GM12878 (cell line): ENCODE results near the gene ZNF41. TPM values are rescaled to one million over a fixed set of nuclear protein-coding genes. Genes with fewer than 3 reads are reported as not detected.

Source experiments
- ATAC-seq: fragments of 200-7000 bp; cut with Tn5 transposase; 3 replicates; pipeline ENCODE4 v1.9.1; 2020; ENCODE audit warnings: mild to moderate bottlenecking, moderate library complexity
- BruUV-seq: library from RNA; stranded (reverse); fragments of 400-500 nt; replicated peaks from 2 replicates; lab custom pipeline; 2021; lab: Mats Ljungman, UMichigan
- CTCF ChIA-PET: fragments of 300-600 bp; sonication (Branson Sonifier 250); formaldehyde crosslinking; extraction: SDS; loops from one replicate; lab custom pipeline; 2021; ENCODE audit warnings: inconsistent platforms; lab: Yijun Ruan, JAX
- POLR2A ChIA-PET: fragments of 350-600 bp; formaldehyde crosslinking; extraction: SDS; loops from one replicate; lab custom pipeline; 2021; ENCODE audit warnings: inconsistent platforms; lab: Charles Lee
- RAD21 ChIA-PET: fragments of 300-600 bp; sonication (Branson Sonifier 250); formaldehyde crosslinking; loops from one replicate; lab custom pipeline; 2023; ENCODE audit warnings: antibody characterized with exemption; ENCODE audit not compliant: unreplicated experiment; lab: Charles Lee
- SMC1A ChIA-PET: fragments of 300-600 bp; sonication (Branson Sonifier 250); formaldehyde crosslinking; loops from one replicate; lab custom pipeline; 2023; ENCODE audit not compliant: unreplicated experiment, uncharacterized antibody; lab: Charles Lee
- DNase-seq: peaks from one replicate; pipeline ENCODE4 v3.0.0-alpha.2; 2011; ENCODE audit warnings: low read depth, low spot score
- FAIRE-seq: peaks from 3 replicates; lab custom pipeline; 2011; peaks lifted over from hg19 to GRCh38; lab: Jason Lieb, UNC
- H2AFZ ChIP-seq: 2 replicates; pipeline ENCODE4 v1.6.0; 2011; ENCODE audit warnings: low read depth, low read length, control low read depth; ENCODE audit not compliant: control insufficient read depth
- H3K27ac ChIP-seq: 2 replicates; pipeline ENCODE4 v1.5.1; 2011; ENCODE audit warnings: control low read depth; ENCODE audit not compliant: control insufficient read depth, insufficient read depth
- H3K27me3 ChIP-seq, 2 experiments: replicated peaks in 1 of 2; 2 replicates each; pipeline versions ENCODE4 v1.6.0 to v1.6.1; 2011; ENCODE audit warnings: low read length in 1 of 2; ENCODE audit not compliant: control insufficient read depth in 2 of 2, insufficient read depth in 2 of 2
- H3K36me3 ChIP-seq, 2 experiments: 2 replicates each; pipeline ENCODE4 v1.5.1; 2011; ENCODE audit warnings: low read length in 1 of 2; ENCODE audit not compliant: control insufficient read depth in 2 of 2, insufficient read depth in 2 of 2
- H3K4me1 ChIP-seq: 2 replicates; pipeline ENCODE4 v1.6.1; 2011; ENCODE audit warnings: mild to moderate bottlenecking, low read length, moderate library complexity, mixed read lengths; ENCODE audit not compliant: control insufficient read depth, insufficient read depth
- H3K4me2 ChIP-seq: 2 replicates; pipeline ENCODE4 v1.6.0; 2011; ENCODE audit warnings: control low read depth; ENCODE audit not compliant: control insufficient read depth, insufficient read depth
- H3K4me3 ChIP-seq: fragments of 200-600 bp; sonication (generic); 2 replicates; pipeline ENCODE4 v1.5.1; 2016
- H3K79me2 ChIP-seq: 2 replicates; pipeline ENCODE4 v1.6.0; 2011; ENCODE audit warnings: low read length; ENCODE audit not compliant: control insufficient read depth, insufficient read depth
- H3K9ac ChIP-seq: 2 replicates; pipeline ENCODE4 v1.8.0; 2011; ENCODE audit warnings: low read length, control low read depth, mixed read lengths; ENCODE audit not compliant: control insufficient read depth, insufficient read depth
- H3K9me3 ChIP-seq: replicated peaks from 3 replicates; pipeline ENCODE4 v1.5.1; 2011; ENCODE audit warnings: mild to moderate bottlenecking, low read length; ENCODE audit not compliant: control insufficient read depth, insufficient read depth
- H4K20me1 ChIP-seq: 2 replicates; pipeline ENCODE4 v1.6.0; 2011; ENCODE audit not compliant: control insufficient read depth, insufficient read depth
- KDM1A ChIP-seq: fragments of 200-600 bp; sonication (generic); IDR thresholded peaks from 2 replicates; pipeline ENCODE4 v1.6.1; 2016; ENCODE audit warnings: borderline replicate concordance
- NFYA ChIP-seq: IDR thresholded peaks from 2 replicates; pipeline ENCODE4 v1.6.1; 2011; ENCODE audit warnings: low read depth, mild to moderate bottlenecking, low read length, improper control_type of control experiment, borderline replicate concordance
- POU2F2 ChIP-seq: IDR thresholded peaks from 3 replicates; pipeline ENCODE4 v1.6.1; 2011; ENCODE audit warnings: low read depth, mild to moderate bottlenecking, low read length, borderline replicate concordance
- RUNX3 ChIP-seq: IDR thresholded peaks from 2 replicates; pipeline ENCODE4 v1.6.1; 2012; ENCODE audit warnings: low read length, inconsistent platforms
- SPI1 ChIP-seq: IDR thresholded peaks from 2 replicates; pipeline ENCODE4 v1.6.1; 2011; ENCODE audit warnings: low read depth, mild to moderate bottlenecking, low read length, moderate library complexity, borderline replicate concordance; ENCODE audit not compliant: insufficient read depth
- TCF12 ChIP-seq: IDR thresholded peaks from 2 replicates; pipeline ENCODE4 v1.6.1; 2011; ENCODE audit warnings: low read depth, mild to moderate bottlenecking, low read length
- TCF3 ChIP-seq: IDR thresholded peaks from 2 replicates; pipeline ENCODE4 v1.6.1; 2012; ENCODE audit warnings: low read depth, mild to moderate bottlenecking, low read length, borderline replicate concordance; ENCODE audit not compliant: insufficient read depth
- ZNF24 ChIP-seq: fragments of 450-650 bp; IDR thresholded peaks from 2 replicates; pipeline ENCODE4 v1.6.1; 2017; ENCODE audit warnings: antibody characterized with exemption, mild to moderate bottlenecking
- WGBS: methylation state at CpG from one replicate; pipeline ENCODE4 v1.1.6; 2016; ENCODE audit warnings: low lambda C conversion rate; ENCODE audit not compliant: insufficient replicate concordance, insufficient coverage; ENCODE audit errors: missing lambda C conversion rate; 5-methylcytosine and 5-hydroxymethylcytosine counted together
- in situ Hi-C: fragments of 300-500 bp; cut with MboI; formaldehyde crosslinking; loops from 9 replicates; pipeline ENCODE4 v1.14.3; 2018; ENCODE audit warnings: mixed read lengths
- intact Hi-C: fragments of 100-400 bp; cut with micrococcal nuclease; formaldehyde crosslinking; loops from one replicate; pipeline ENCODE4 v1.14.2; 2022; ENCODE audit not compliant: unreplicated experiment
- polyA plus RNA-seq, 11 experiments: library from polyadenylated mRNA; depleted of rRNA in 4 of 11; unstranded in 6 of 11; stranded (reverse) in 5 of 11; fragments of >200 nt; fragmentation: Nextera tagmentation in 4 of 11; fragmentation: Illumina TruSeq in 1 of 11; extraction: Ambion mirVana in 4 of 11; extraction: Trizol in 1 of 11; gene quantifications; 1 replicate in 1 of 11; 2 replicates in 10 of 11; pipeline versions ENCODE4 v1.2.1 to v1.2.3, GENCODE V29; 2011 to 2016; ENCODE audit warnings: inconsistent platforms in 2 of 11, missing spikeins in 2 of 11, low read depth in 1 of 11
- total RNA-seq, 4 experiments: library from RNA; depleted of rRNA in 3 of 4; stranded (reverse); fragments of >200 nt in 3 of 4; fragmentation: Illumina TruSeq in 1 of 4; extraction: Trizol in 1 of 4; gene quantifications; 2 replicates each; pipeline versions ENCODE4 v1.2.1 to v1.2.3, GENCODE V29; 2013 to 2021

Gene ZNF41
- total and polyA plus RNA-seq, 10 of the 15 experiments (the other 5 are each of a cell fraction or from before 2014, with no cell fraction given) = 0.95 to 10.6 (median 7.5) TPM

- H3K9ac ChIP-seq = no peak overlapping the region
- in situ Hi-C loops (no loop called here), intact Hi-C loops (loop anchor here (10.0 kb wide), 1 partner anchor 145 kb away; no protein-coding TSS in a partner anchor)
- DNase-seq = no peak
- H2AFZ ChIP-seq = no peak overlapping the region
- no peak overlapping the region for H3K4me2 ChIP-seq
- H3K4me3 ChIP-seq = no peak overlapping the region
- no peaks in the 10 kb centered on the region for H3K27me3 ChIP-seq
- no peak for ATAC-seq
- no peaks in the 10 kb centered on the region for H3K4me1 ChIP-seq
- H4K20me1 ChIP-seq = no peaks in the 10 kb centered on the region
- RAD21 ChIA-PET = interaction anchor here (1.2 kb wide), 1 partner anchor 34 kb away, joined by 3 read pairs; no protein-coding TSS in a partner anchor
- no peak for FAIRE-seq
- no TSS peak for BruUV-seq
- SMC1A ChIA-PET = no interaction called here
- no peak for TF ChIP-seq POU2F2
- TF ChIP-seq TCF3 = no peak
- TF ChIP-seq KDM1A = no peak
- TF ChIP-seq TCF12 = no peak
- TF ChIP-seq ZNF24 = no peak
- TF ChIP-seq RUNX3 = no peak
- WGBS = 40% methylated on average over 6 of the region's 6 CpGs
- POLR2A ChIA-PET = no interaction called here
- no peaks in the 10 kb centered on the region; the same call in 2 of the 3 replicates for H3K9me3 ChIP-seq
- CTCF ChIA-PET = interaction anchor here (1.6 kb wide), 1 partner anchor 32 kb away, joined by 5 read pairs; no protein-coding TSS in a partner anchor
- no peaks in the 10 kb centered on the region for H3K36me3 ChIP-seq
- no peaks in the 10 kb centered on the region; the same call in 1 of the 2 replicates for H3K79me2 ChIP-seq
- no peak overlapping the region for H3K27ac ChIP-seq
These were observed 6.7 kb upstream of the ZNF41 start for GRCh38 chrX:47489507-47490275.

DNA sequence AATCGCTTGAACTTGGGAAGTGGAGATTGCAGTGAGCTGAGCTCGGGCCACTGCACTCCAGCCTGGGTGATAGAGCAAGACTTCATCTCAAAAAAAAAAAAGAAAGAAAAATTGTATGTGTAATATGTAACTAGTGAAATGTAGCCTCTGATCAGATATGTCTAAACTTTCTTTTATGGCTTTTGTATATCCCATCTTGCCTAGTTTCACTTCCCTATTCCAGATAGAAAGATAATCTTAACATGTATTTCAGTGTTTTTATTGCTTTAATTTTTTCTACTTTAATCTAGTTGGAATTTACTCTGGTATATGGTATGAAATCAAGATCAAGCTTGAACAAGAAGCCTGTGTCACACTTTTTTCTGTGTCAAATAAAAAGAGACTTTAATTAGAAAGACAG is 1.9 kb upstream of the ZNF41 start:
- in situ Hi-C loops (no loop called here), intact Hi-C loops (loop anchor here (10.0 kb wide), 1 partner anchor 150 kb away; no protein-coding TSS in a partner anchor)
- no peaks in the 10 kb centered on the region for H3K9me3 ChIP-seq
- ChIA-PET CTCF (no interaction called here), SMC1A (interaction anchor here (1.3 to 1.5 kb wide), 2 partner anchors 39 to 164 kb away, joined by 4 read pairs; no protein-coding TSS in a partner anchor), POLR2A (no interaction called here), RAD21 (interaction anchor here (2.1 kb wide), 1 partner anchor 12 kb away, joined by 6 read pairs; no protein-coding TSS in a partner anchor)
- H3K4me1 ChIP-seq = no peaks in the 10 kb centered on the region; the same call in 1 of the 2 replicates
- no peaks in the 10 kb centered on the region for H4K20me1 ChIP-seq
- 55% methylated on average over 2 of the region's 2 CpGs for WGBS
- peak; percentile 87 for TF ChIP-seq SPI1
- no peak for TF ChIP-seq TCF3
- TF ChIP-seq NFYA = no peak
- no peak for TF ChIP-seq ZNF24
- peaks cover 29% of the 10 kb centered on the region for H3K79me2 ChIP-seq
- H3K27ac ChIP-seq = peak overlapping the region; percentile 6; the same call in 1 of the 2 replicates
- no peaks in the 10 kb centered on the region for H3K27me3 ChIP-seq
- no peak overlapping the region for H2AFZ ChIP-seq
- H3K9ac ChIP-seq = no peak overlapping the region
- DNase-seq (no peak), ATAC-seq (no peak), FAIRE-seq (no peak)
- H3K4me2 ChIP-seq = peak overlapping the region; percentile 56; the same call in 1 of the 2 replicates
- H3K36me3 ChIP-seq = no peaks in the 10 kb centered on the region
- 0 out of 2 replicates have a peak overlapping the region, but pooled peaks have one; percentile 7 for H3K4me3 ChIP-seq
- BruUV-seq = no TSS peak
